Panc1 (cell line): ENCODE data around the gene KLK13. TPM values are rescaled to one million over a fixed set of nuclear protein-coding genes. Genes with fewer than 3 reads are reported as not detected.

Experiments used
- ATAC-seq: fragments of 200-7000 bp; cut with Tn5 transposase; 2 replicates; pipeline ENCODE4 v1.9.1; 2020; ENCODE audit warnings: mild to moderate bottlenecking, moderate library complexity
- BruUV-seq: library from RNA; stranded (reverse); fragments of 400-500 nt; replicated peaks from 2 replicates; lab custom pipeline; 2021; lab: Mats Ljungman, UMichigan
- CTCF ChIA-PET: fragments of 300-600 bp; sonication (Branson Sonifier 250); formaldehyde crosslinking; loops from one replicate; lab custom pipeline; 2022; ENCODE audit warnings: antibody characterized with exemption; lab: Charles Lee
- POLR2A ChIA-PET: fragments of 300-600 bp; sonication (Branson Sonifier 250); formaldehyde crosslinking; loops from one replicate; lab custom pipeline; 2022; ENCODE audit warnings: antibody characterized with exemption; lab: Charles Lee
- DNase-seq: peaks from one replicate; pipeline ENCODE4 v3.0.0-alpha.2; 2010; ENCODE audit warnings: low read depth, low spot score
- H3K27ac ChIP-seq: 2 replicates; pipeline ENCODE4 v1.5.1; 2011; ENCODE audit warnings: mild to moderate bottlenecking, low read length, inconsistent platforms
- H3K27me3 ChIP-seq: fragments of 200-500 bp; sonication (Bioruptor generic); 2 replicates; pipeline ENCODE4 v1.6.0; 2014; ENCODE audit warnings: low read length, inconsistent platforms; ENCODE audit not compliant: control insufficient read depth, insufficient read depth
- H3K36me3 ChIP-seq: fragments of 200-500 bp; sonication (Bioruptor generic); 2 replicates; pipeline ENCODE4 v1.5.1; 2014; ENCODE audit warnings: inconsistent platforms, mild to moderate bottlenecking, low read length, moderate library complexity; ENCODE audit not compliant: control insufficient read depth, insufficient read depth
- H3K4me1 ChIP-seq: 2 replicates; pipeline ENCODE4 v1.5.1; 2011; ENCODE audit warnings: inconsistent platforms, mild to moderate bottlenecking, low read length, moderate library complexity; ENCODE audit not compliant: control insufficient read depth, insufficient read depth
- H3K4me3 ChIP-seq, 2 experiments: 2 replicates each; pipeline ENCODE4 v1.5.1; 2011 to 2012; ENCODE audit warnings: low read depth in 2 of 2, low read length in 2 of 2, mild to moderate bottlenecking in 2 of 2, inconsistent platforms in 1 of 2, moderate library complexity in 1 of 2
- H3K9me3 ChIP-seq: fragments of 200-500 bp; sonication (Bioruptor generic); 2 replicates; pipeline ENCODE4 v1.5.1; 2014; ENCODE audit warnings: low read depth, mild to moderate bottlenecking, inconsistent platforms, low read length, moderate library complexity; ENCODE audit not compliant: control insufficient read depth, insufficient read depth
- POLR2AphosphoS5 ChIP-seq: IDR thresholded peaks from 2 replicates; pipeline ENCODE4 v1.6.1; 2012; ENCODE audit warnings: mild to moderate bottlenecking, low read depth, low read length, moderate library complexity
- REST ChIP-seq, 2 experiments: IDR thresholded peaks; 2 replicates each; pipeline ENCODE4 v1.6.1; 2011 to 2012; ENCODE audit warnings: low read depth in 2 of 2, control low read depth in 1 of 2, low read length in 1 of 2, mild to moderate bottlenecking in 1 of 2, moderate library complexity in 1 of 2; ENCODE audit not compliant: insufficient read depth in 1 of 2
- SIN3A ChIP-seq: IDR thresholded peaks from 2 replicates; pipeline ENCODE4 v1.6.1; 2012; ENCODE audit warnings: low read depth, mild to moderate bottlenecking, low read length, moderate library complexity, borderline replicate concordance; ENCODE audit not compliant: insufficient read depth
- TCF7L2 ChIP-seq: IDR thresholded peaks from 2 replicates; pipeline ENCODE4 v1.6.1; 2011; ENCODE audit warnings: mild to moderate bottlenecking, low read depth, low read length, inconsistent platforms
- in situ Hi-C: cut with HindIII; loops from 2 replicates; pipeline ENCODE4 v1.10.0; 2016; ENCODE audit warnings: low sequenced_read_pairs, low pct_unique_long_range_greater_than_20kb
- intact Hi-C: fragments of 100-400 bp; cut with micrococcal nuclease; formaldehyde crosslinking; loops from one replicate; pipeline ENCODE4 v1.10.0; 2022; ENCODE audit not compliant: unreplicated experiment
- total RNA-seq: library from RNA; stranded (reverse); gene quantifications from one replicate; pipeline ENCODE4 v1.2.1, GENCODE V29; 2021; ENCODE audit not compliant: unreplicated experiment
- TF ChIP-seq, protein P1 (sequence below): fragments of 450-650 bp; IDR thresholded peaks from 2 replicates; pipeline ENCODE4 v1.5.1; 2017; ENCODE audit warnings: mild to moderate bottlenecking

KLK13 gene
- total RNA-seq, 1 experiment from 2014 or later = not detected

GRCh38 chr19:51093510-51094345 lies 28.8 kb upstream of the KLK13 start:
- Histone ChIP-seq H3K27ac (no peak overlapping the region), H3K36me3 (no peaks in the 10 kb centered on the region), H3K4me3 (no peak overlapping the region), H3K9me3 (no peaks in the 10 kb centered on the region), H3K4me1 (no peaks in the 10 kb centered on the region; the same call in 1 of the 2 replicates), H3K27me3 (no peaks in the 10 kb centered on the region)
- BruUV-seq = no TSS peak
- TF ChIP-seq POLR2AphosphoS5 (no peak), REST (IDR thresholded peaks at IDR 0.05; ENCODE audit: insufficient read depth in 1 of 2, low read depth in 2 of 2, low read length in 1 of 2) (no peak), SIN3A (no peak), TCF7L2 (no peak)
- TF ChIP-seq, protein P1, sequence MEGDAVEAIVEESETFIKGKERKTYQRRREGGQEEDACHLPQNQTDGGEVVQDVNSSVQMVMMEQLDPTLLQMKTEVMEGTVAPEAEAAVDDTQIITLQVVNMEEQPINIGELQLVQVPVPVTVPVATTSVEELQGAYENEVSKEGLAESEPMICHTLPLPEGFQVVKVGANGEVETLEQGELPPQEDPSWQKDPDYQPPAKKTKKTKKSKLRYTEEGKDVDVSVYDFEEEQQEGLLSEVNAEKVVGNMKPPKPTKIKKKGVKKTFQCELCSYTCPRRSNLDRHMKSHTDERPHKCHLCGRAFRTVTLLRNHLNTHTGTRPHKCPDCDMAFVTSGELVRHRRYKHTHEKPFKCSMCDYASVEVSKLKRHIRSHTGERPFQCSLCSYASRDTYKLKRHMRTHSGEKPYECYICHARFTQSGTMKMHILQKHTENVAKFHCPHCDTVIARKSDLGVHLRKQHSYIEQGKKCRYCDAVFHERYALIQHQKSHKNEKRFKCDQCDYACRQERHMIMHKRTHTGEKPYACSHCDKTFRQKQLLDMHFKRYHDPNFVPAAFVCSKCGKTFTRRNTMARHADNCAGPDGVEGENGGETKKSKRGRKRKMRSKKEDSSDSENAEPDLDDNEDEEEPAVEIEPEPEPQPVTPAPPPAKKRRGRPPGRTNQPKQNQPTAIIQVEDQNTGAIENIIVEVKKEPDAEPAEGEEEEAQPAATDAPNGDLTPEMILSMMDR = no peak
- CTCF ChIA-PET = interaction anchor here (0.6 to 0.8 kb wide), 2 partner anchors 10 to 73 kb away, joined by 3 to 6 read pairs; no protein-coding TSS in a partner anchor
- POLR2A ChIA-PET = no interaction called here
- intact Hi-C loops (loop anchor here (2.0 to 10.0 kb wide), 2 partner anchors 73 to 169 kb away; no protein-coding TSS in a partner anchor), in situ Hi-C loops (no loop called here)
- DNase-seq (no peak), ATAC-seq (no peak)

- no peak overlapping the region for H3K27ac ChIP-seq
- no peaks in the 10 kb centered on the region for H3K27me3 ChIP-seq
- ChIA-PET CTCF (interaction anchor here (0.8 kb wide), 1 partner anchor 72 kb away, joined by 3 read pairs; no protein-coding TSS in a partner anchor), POLR2A (no interaction called here)
- no peak for ATAC-seq
- H3K4me3 ChIP-seq = no peak overlapping the region
- H3K36me3 ChIP-seq = no peaks in the 10 kb centered on the region
- intact Hi-C loops = loop anchor here (10.0 kb wide), 1 partner anchor 168 kb away; no protein-coding TSS in a partner anchor
- no peaks in the 10 kb centered on the region; the same call in 1 of the 2 replicates for H3K4me1 ChIP-seq
- TF ChIP-seq SIN3A = no peak
- TF ChIP-seq, protein P1 = no peak
- TF ChIP-seq POLR2AphosphoS5 = no peak
- TF ChIP-seq REST (IDR thresholded peaks at IDR 0.05; ENCODE audit: insufficient read depth in 1 of 2, low read depth in 2 of 2, low read length in 1 of 2) = no peak
- no peak for TF ChIP-seq TCF7L2
- in situ Hi-C loops = no loop called here
- no peaks in the 10 kb centered on the region for H3K9me3 ChIP-seq
- BruUV-seq = no TSS peak
- DNase-seq = no peak
Observed at GRCh38 chr19:51093101-51093500, 28.2 kb upstream of the KLK13 start.
